T1000 (cell line): ENCODE data around the gene GLRA2.

Experiments used
- DNase-seq: peaks from one replicate; lab custom pipeline; 2025; ENCODE audit warnings: mixed read lengths; lab: John Stamatoyannopoulos, UW

Gene GLRA2

DNA sequence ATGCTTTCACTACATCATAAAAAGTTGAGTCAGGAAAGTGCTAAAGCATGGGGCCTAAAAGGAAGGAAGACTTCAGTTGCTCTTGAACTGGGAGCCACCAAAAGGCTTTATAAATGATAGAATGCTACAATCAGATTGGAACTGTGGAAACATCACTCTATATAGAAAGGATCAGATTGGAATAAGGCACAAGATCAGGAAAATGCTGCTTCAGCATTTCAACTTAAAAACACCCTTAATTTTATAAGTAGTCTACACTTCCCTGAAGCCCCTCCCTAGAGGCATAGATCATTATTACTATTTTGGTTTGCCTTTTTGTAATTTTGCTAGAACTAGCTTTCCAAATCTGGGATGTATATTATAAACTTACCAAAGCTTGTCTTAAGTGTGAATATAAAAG is 172.8 kb downstream of the GLRA2 start:
- DNase-seq: no peak

DNA sequence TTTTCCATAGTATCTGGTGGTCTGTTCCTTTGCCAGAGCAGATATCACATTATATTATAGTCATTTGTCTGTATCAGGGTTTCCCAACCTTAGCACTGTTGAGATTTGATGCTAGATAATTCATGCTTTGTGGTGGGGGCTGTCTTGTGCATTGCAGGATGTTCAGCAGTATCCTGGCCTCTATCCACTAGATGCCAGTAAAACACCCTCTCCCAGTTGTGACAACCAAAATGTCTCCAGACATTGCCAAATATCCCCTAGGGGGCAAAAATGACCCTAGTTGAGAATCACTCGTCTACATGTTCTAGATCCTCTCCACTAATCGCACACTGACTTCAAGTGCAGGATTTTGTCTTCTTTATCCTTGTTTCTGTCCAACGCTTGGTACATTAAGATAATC is 182.8 kb downstream of the GLRA2 start:
- DNase-seq: no peak

DNA sequence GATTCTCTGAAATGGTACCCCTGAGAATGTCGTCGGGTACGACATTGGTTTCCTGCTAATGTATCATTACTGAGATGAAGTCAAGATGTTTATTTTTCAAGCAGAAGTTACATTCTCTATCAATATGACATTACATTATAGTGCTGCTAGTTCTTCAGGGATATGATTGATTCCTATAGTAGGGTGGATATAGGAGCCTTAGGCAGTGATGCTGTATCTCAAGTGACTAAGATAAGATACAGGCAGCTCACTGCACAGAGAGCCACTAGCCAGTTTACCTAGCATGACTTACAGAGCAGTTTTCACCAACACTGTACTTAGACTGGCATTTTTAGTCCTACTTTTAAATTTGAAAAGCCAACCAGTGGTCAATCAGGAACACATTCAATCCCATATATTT is 188.6 kb downstream of the GLRA2 start:
- no peak for DNase-seq

DNA sequence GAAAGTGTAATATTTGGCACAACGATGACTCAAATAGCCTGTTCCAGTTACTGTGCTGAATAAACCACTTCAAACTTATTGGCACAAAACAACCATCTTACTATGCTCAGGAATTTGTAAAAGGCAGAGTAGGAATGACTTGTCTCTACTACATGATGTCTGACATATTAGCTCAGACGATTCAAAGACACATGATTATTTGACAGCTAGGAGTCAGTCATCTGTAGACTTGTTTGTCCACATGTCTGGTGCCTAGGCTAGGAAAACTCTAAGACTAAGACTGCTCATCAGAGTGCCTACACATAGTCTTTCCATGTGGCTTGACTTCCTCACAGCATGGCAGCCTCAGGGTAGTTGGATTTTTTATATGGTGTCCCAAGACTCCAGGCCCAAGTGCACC is 189.1 kb downstream of the GLRA2 start:
- DNase-seq: no peak

DNA sequence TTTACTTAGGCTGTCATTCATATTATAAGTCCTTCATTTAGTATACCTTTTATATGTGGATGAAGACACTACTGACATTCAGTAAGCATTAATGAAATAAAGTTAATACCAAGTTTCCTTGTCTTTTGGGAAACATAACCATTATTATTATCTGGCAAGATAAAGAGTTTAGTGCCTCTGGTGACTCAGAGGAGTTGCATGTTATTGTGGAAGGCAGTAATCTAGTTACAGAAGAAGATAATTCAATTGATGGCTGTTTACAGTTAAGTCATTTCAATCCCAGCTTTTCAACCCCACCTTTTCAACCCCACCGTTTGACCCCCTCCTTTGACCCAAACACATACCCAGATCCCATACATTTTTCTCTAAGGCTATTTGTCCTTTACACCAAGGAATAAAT is 199.7 kb downstream of the GLRA2 start:
- DNase-seq: no peak

DNA sequence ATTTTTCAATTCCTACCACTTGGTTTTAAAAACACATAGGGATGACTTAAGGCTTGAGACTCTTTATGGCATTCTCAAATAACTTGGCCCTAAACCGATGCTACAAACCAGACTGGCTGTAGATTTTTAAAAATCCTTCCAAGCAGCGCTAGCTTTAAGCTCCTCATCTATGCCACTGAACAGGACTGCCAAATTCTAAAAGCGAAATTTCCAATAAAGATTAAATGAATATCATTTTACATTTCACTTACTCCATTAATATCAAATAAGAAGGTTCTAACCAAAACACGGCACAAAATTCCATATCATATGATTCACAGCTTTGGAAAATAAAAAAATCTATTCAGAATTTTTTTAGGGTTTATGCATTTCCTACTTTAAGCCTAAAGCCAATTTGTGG is 209.3 kb downstream of the GLRA2 start:
- DNase-seq: no peak

DNA sequence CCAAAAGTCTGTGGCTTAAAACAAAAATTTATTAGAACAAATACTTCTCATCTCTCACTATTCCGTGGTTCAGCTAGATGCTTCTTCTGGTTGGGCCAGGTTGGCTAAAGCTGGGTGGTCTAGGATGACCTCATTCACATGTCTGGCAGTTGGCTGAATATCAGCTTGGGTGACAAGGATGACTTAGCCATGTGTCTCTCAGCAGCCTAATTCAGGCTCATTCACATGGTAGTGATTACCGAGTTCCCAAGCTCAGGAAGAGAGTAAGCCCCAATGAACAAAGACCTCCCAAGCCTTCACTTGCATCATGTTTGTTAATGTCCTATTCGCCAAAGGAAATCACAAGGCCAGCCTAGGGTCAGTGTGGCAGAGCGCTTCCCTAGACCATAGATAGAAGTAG is 224.1 kb downstream of the GLRA2 start:
- no peak for DNase-seq

DNA sequence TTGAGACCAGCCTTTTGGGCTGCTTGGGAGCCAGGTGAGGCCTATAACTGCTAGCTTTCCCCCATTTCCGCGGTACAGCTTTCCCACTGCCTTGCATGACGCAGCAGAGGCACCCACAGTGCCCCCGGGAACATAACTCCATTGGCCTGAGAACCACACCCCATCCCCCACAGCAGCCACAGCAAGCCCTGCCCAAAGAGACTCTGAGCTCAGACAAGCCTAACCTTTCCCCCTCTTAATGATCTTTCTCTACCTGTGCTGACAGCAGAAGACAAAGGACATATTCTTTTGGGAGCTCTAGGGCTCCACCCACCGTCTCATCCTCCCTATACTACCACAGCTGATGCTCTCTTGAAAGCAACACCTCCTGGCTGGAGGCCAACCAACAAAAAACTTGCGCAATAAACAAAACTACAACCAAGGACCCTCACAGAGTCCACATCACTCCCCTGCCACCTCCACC is 228.7 kb downstream of the GLRA2 start:
- no peak for DNase-seq

DNA sequence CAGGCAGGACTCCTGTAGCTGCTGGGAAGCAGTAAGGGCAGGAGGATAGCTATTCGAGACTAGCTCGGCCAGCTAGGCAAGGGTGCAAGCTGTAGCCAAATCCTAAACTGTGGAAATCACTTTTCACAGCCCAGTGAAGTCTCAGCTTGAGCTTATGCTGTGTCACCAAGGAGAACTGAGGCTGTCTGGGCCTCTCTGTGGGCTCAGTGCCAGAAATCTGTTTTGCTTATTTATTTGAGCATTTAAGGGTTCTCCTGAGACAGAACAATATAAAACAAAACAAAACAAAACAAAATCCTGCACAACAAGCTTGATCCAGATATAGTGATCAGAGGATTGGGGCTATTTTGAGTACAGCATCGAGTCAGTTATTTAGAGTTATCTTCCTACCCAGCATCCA is 246.1 kb downstream of the GLRA2 start:
- no peak for DNase-seq

DNA sequence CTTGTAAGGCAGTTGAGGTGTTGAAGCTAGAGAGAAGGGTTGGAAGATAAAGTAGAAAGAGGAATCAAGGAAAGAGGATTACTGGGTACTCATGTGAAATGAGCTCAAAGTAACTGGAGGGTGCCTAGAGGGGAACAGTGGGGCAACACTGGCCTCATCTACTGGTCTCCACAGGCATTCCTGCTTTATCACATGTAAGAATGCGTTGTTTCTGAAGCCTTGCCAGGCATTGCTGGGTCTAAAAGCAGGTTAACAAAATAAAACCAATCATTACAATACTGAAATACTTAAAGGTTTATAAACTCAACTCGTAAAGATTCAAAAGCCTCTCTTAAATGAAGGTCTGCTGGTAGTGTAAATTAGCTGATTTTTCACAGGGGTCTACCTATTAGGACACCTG is 247.6 kb downstream of the GLRA2 start:
- DNase-seq: no peak

DNA sequence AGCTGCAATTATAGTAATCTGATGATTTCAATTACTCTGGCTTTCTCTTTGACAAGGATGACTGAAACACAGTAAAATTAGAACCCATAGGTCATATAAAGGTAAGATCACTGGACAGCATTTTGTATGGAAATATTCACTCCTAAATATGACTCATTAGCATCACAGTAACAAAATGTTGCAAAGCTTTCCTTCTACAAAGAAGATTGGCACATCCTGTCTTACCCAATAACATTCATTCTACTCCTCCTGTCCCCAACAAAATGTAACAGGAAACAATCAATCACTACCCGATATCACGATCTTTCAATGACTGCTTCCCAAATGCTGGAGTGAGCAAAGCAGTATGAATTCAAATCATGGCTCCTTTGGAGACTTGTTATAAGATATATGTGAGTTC is 248.2 kb downstream of the GLRA2 start:
- DNase-seq: no peak

DNA sequence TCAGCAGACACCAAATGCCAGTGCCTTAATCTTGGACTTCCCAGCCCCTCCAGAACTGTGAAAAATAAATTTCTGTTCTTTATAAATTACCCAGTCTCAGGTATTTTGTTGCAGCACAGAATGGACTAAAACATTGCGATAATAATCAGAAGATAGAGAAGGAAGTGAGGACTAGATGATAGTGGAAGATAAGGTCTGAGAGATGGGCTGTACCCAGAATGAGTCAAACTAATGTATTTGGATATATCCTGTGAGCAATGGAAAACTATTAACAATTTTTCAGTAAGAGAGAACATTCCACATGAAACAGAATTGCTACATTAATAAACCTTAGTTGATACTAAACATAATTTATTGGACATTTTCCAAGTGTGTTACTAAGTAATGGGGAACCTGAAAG is 250.2 kb downstream of the GLRA2 start:
- DNase-seq: no peak
